Measurements from ENCODE around the gene CXorf66. TPM values are rescaled to one million over a fixed set of nuclear protein-coding genes. Genes with fewer than 3 reads are reported as not detected.
"Not testable (repeated sequence)": the region's sequence is repeated elsewhere in the genome, so short reads cannot be mapped to it uniquely, and the experiment has no call there.

CXorf66 gene
- total RNA-seq, 1 donor from 2014 or later, result not detected

- Mint-ChIP-seq H3K27me3 (ENCODE audit: low read depth) (peaks cover 3% of the 10 kb centered on the region), H3K4me1 (ENCODE audit: low read depth) (peaks cover 6% of the 10 kb centered on the region), H3K27ac (no peak overlapping the region), H3K36me3 (ENCODE audit: low read depth) (no peaks in the 10 kb centered on the region), H3K9me3 (no peaks in the 10 kb centered on the region), H3K4me3 (ENCODE audit: low read depth) (no peak overlapping the region)
- DNase-seq (ENCODE audit: low spot score), result no peak
- intact Hi-C loops (cut with micrococcal nuclease), result no loop called here
These were observed 29.1 kb downstream of the CXorf66 start for GRCh38 chrX:139936259-139936658.

- Mint-ChIP-seq H3K27me3 (ENCODE audit: low read depth) (peaks cover 2% of the 10 kb centered on the region), H3K36me3 (ENCODE audit: low read depth) (peaks cover 12% of the 10 kb centered on the region), H3K4me1 (ENCODE audit: low read depth) (peaks cover 13% of the 10 kb centered on the region), H3K4me3 (ENCODE audit: low read depth) (peak overlapping the region; percentile 79), H3K27ac (peak overlapping the region; percentile 88), H3K9me3 (no peaks in the 10 kb centered on the region)
- intact Hi-C loops (cut with micrococcal nuclease), result loop anchor here (1.0 to 2.0 kb wide), 2 partner anchors 167 to 195 kb away; no protein-coding TSS in a partner anchor
- no peak for DNase-seq (ENCODE audit: low spot score)
These were observed 31.4 kb downstream of the CXorf66 start for GRCh38 chrX:139933904-139934303.

DNA sequence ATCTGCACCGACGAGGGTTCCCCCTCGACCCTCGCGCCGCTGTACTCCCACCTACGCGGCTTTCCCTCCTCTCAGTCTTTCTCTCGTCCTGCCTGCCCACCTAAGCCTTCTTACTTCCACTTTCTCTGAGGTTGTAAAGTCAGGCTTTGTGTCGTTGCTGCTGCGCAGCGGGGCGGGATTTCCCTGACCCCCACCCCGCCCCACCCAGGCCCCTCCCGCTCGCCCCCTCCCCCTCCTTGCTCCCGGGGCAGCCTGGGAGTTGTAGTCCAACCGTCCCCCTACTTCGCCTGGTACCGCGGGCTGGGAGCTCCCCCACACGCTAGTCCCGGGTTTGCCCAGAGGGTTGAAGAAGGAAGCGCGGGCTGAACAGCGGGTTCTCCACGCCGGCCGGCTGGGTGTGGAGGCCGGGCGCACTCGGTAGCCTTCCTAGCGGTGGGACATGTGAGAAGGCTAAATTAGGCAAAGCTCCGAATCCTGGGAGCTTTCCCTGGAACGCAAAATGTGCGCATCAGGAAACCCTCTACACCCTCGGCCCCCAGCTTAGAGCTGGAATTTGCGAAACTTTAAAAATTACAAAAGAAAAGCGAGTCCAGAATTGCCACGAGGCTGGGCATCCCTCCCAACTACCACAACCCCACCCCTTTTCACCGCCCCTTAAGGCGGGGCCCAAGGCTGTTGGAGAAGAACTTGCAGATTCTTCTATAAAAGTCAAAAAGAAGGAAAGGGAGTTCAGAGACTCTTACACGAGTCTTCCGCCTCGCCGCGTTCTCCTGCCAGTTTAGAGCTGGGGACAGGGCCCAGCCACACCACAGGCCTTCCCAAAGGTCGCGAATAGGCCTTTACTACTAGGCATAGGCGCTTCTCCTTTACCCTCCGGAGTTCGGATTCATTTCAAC is 32.2 kb downstream of the CXorf66 start, which contains the start of gene ATP11C:
TSS of gene ATP11C (minus strand) at position 153 of the 896 bp plus-strand sequence. CDS start 1,011 bp downstream, outside the sequence.
- H3K4me1 Mint-ChIP-seq (ENCODE audit: low read depth), result peaks cover 13% of the 10 kb centered on the region
- peaks cover 12% of the 10 kb centered on the region for H3K36me3 Mint-ChIP-seq (ENCODE audit: low read depth)
- peaks cover 2% of the 10 kb centered on the region for H3K27me3 Mint-ChIP-seq (ENCODE audit: low read depth)
- H3K9me3 Mint-ChIP-seq, result no peaks in the 10 kb centered on the region
- peak within 1 kb of the TSS; percentile 88 for H3K27ac Mint-ChIP-seq
- peak within 1 kb of the TSS; percentile 79 for H3K4me3 Mint-ChIP-seq (ENCODE audit: low read depth)
- intact Hi-C loops (cut with micrococcal nuclease), result loop anchor here (1.0 to 2.0 kb wide), 2 partner anchors 166 to 194 kb away; no protein-coding TSS in a partner anchor
- DNase-seq (ENCODE audit: low spot score), result peak; percentile 69

GRCh38 chrX:139932073-139932900 is 33.0 kb downstream of the CXorf66 start:
- Mint-ChIP-seq H3K36me3 (ENCODE audit: low read depth) (peaks cover 12% of the 10 kb centered on the region), H3K9me3 (no peaks in the 10 kb centered on the region), H3K4me1 (ENCODE audit: low read depth) (peaks cover 13% of the 10 kb centered on the region), H3K27me3 (ENCODE audit: low read depth) (peaks cover 2% of the 10 kb centered on the region), H3K4me3 (ENCODE audit: low read depth) (peak overlapping the region; percentile 79), H3K27ac (peak overlapping the region; percentile 88)
- intact Hi-C loops (cut with micrococcal nuclease), result loop anchor here (2.0 kb wide), 1 partner anchor 165 kb away; no protein-coding TSS in a partner anchor
- peak; percentile 14 for DNase-seq (ENCODE audit: low spot score)

DNA sequence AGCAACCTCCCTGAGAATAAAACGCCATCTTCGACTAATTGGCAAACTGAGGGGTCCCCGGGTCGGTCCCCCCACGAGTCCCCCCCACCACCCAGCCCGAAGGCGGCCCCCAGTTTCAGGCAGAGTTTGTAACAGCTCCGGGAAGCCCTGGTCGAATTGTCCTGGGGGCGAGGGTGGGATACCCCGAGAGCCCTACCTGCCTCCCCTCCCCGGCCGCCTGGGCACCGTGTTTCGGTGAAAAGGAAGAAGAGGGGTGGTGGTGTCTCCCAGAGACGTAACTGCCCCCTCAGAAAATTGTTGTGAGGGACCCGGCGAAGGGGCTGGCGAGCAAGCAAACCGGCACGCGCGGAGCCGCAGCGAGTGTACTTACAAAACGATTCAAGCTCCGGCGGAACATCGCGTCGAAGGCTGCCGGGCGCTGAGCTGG is 33.7 kb downstream of the CXorf66 start:
- peaks cover 13% of the 10 kb centered on the region for H3K4me1 Mint-ChIP-seq (ENCODE audit: low read depth)
- H3K27me3 Mint-ChIP-seq (ENCODE audit: low read depth), result peaks cover 2% of the 10 kb centered on the region
- intact Hi-C loops (cut with micrococcal nuclease), result loop anchor here (2.0 kb wide), 2 partner anchors 23 to 165 kb away; no protein-coding TSS in a partner anchor
- peak overlapping the region; percentile 77 for H3K4me3 Mint-ChIP-seq (ENCODE audit: low read depth)
- H3K36me3 Mint-ChIP-seq (ENCODE audit: low read depth), result peaks cover 12% of the 10 kb centered on the region
- no peak for DNase-seq (ENCODE audit: low spot score)
- H3K9me3 Mint-ChIP-seq, result no peaks in the 10 kb centered on the region
- H3K27ac Mint-ChIP-seq, result peak overlapping the region; percentile 68

DNA sequence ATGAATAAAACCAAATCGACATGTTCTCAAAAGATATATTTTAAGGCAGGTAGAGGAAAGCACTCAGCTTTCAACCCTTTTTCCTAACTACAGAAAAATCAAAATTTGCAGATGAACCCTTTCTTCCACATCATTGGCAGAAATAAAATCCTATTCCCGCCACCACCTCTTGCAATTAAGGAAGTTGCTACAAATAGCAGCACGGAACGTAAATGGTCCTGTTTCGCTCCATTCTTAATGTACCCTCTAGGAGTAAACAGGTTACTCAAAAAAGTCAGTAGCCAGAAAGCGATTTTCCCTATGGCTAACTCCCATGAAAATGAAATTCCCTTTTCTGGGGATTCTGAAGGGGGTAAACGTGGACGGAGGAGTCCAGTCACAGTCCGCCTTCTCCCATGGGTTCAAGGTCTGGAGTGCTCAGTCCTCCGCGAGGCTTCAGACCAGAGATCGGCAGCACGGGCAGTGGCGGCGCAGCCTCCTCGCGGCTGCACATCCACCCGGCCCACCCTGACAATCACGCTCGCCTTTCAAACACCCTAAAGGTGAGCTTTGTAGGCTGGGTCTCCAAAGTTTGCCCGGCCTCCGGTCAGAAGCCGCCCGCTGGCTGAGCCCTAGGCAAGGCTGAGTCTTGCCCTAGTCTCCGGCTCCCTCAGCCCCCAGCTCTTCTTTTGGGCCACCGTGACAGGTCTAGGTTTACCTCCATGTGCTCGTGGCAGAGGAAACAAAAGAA is 34.2 kb downstream of the CXorf66 start:
- DNase-seq (ENCODE audit: low spot score), result peak; percentile 8
- Mint-ChIP-seq H3K4me3 (ENCODE audit: low read depth) (peak overlapping the region; percentile 77), H3K9me3 (no peaks in the 10 kb centered on the region), H3K4me1 (ENCODE audit: low read depth) (peaks cover 13% of the 10 kb centered on the region), H3K27me3 (ENCODE audit: low read depth) (peaks cover 2% of the 10 kb centered on the region), H3K27ac (peak overlapping the region; percentile 68), H3K36me3 (ENCODE audit: low read depth) (peaks cover 12% of the 10 kb centered on the region)
- intact Hi-C loops (cut with micrococcal nuclease), result loop anchor here (2.0 kb wide), 1 partner anchor 22 kb away; no protein-coding TSS in a partner anchor

DNA sequence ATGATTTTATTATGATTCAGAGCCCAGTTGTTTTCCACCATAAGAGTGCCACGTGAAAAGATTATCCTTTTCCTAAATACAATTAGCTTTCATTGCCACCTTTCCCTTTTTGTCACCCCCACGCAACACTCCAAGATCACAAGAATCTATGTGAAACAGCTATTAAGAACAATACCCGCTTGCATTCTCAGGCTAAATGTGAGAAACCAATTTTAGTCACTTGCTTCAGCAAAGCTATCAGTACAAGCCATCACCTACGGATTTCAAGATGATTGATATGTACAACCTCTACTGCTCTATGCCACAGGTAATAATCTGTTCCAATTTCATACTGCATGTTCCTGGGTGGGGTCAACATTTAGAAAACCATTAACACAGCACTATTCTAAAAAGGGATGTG is 34.9 kb downstream of the CXorf66 start:
- H3K4me1 Mint-ChIP-seq (ENCODE audit: low read depth), result peaks cover 16% of the 10 kb centered on the region
- H3K4me3 Mint-ChIP-seq (ENCODE audit: low read depth), result peak overlapping the region; percentile 77
- H3K27ac Mint-ChIP-seq, result no peak overlapping the region
- intact Hi-C loops (cut with micrococcal nuclease), result loop anchor here (2.0 kb wide), 1 partner anchor 22 kb away; no protein-coding TSS in a partner anchor
- no peak for DNase-seq (ENCODE audit: low spot score)
- H3K27me3 Mint-ChIP-seq (ENCODE audit: low read depth), result peaks cover 2% of the 10 kb centered on the region
- H3K36me3 Mint-ChIP-seq (ENCODE audit: low read depth), result peaks cover 12% of the 10 kb centered on the region
- no peaks in the 10 kb centered on the region for H3K9me3 Mint-ChIP-seq

DNA sequence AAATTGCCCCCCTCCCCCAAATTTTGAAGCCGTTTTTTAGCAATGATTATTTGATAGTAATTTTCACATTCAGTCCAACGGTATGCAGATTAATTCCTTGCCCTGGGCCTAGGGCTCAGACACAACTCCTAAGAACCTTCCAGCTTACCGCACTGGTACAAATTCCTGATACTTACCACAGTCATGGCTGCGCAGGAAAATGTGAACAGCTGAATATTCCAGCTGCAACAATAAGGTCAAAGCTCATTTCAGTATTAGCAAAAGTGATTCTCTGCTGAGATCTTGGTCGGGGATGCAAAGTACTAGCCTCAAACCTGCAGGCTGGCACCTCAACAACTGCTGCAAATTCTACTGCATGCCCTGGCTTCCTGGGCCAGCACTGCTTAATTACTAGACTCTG is 35.4 kb downstream of the CXorf66 start:
- intact Hi-C loops (cut with micrococcal nuclease), result loop anchor here (2.0 kb wide), 1 partner anchor 21 kb away; no protein-coding TSS in a partner anchor
- Mint-ChIP-seq H3K27ac (no peak overlapping the region), H3K4me1 (ENCODE audit: low read depth) (peaks cover 16% of the 10 kb centered on the region), H3K9me3 (no peaks in the 10 kb centered on the region), H3K27me3 (ENCODE audit: low read depth) (peaks cover 2% of the 10 kb centered on the region), H3K4me3 (ENCODE audit: low read depth) (no peak overlapping the region), H3K36me3 (ENCODE audit: low read depth) (peaks cover 12% of the 10 kb centered on the region)
- DNase-seq (ENCODE audit: low spot score), result no peak

GRCh38 chrX:139924696-139925095 is 40.6 kb downstream of the CXorf66 start:
- Mint-ChIP-seq H3K4me3 (ENCODE audit: low read depth) (no peak overlapping the region), H3K4me1 (ENCODE audit: low read depth) (peaks cover 22% of the 10 kb centered on the region), H3K27ac (no peak overlapping the region), H3K36me3 (ENCODE audit: low read depth) (peaks cover 13% of the 10 kb centered on the region), H3K9me3 (no peaks in the 10 kb centered on the region), H3K27me3 (ENCODE audit: low read depth) (no peaks in the 10 kb centered on the region)
- intact Hi-C loops (cut with micrococcal nuclease), result no loop called here
- DNase-seq (ENCODE audit: low spot score), result no peak

DNA sequence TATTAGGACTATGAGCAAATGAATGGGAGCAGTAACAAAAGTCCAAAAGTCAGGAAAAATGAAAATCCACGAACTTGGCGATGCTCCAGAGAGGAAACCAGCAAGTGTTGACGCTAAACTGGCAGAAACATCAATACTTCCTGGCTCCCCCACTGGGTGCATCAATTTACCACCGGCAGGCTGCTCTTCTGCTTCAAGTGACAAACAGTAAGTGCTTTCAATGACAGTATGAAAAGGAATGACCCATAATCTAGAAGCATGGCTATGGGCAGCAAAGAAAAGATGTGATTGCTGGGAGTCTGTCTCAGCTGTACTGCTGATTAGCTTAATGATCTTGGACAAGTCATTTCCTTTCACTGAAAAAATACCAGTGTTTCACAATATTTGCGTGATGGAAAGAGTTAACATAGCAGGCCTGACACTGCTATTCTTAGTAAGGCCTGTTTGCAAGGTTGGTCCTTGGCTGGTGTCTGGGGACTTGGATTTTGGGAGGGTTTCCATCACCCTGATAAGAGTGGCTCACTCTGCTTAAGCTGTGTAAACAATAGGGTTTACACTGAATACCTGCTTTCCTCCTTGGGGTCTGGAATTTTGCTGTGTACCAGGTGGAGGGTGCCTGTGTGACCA is 41.1 kb downstream of the CXorf66 start:
- H3K4me1 Mint-ChIP-seq (ENCODE audit: low read depth), result peaks cover 22% of the 10 kb centered on the region
- DNase-seq (ENCODE audit: low spot score), result no peak
- H3K27me3 Mint-ChIP-seq (ENCODE audit: low read depth), result no peaks in the 10 kb centered on the region
- H3K9me3 Mint-ChIP-seq, result no peaks in the 10 kb centered on the region
- intact Hi-C loops (cut with micrococcal nuclease), result no loop called here
- no peak overlapping the region for H3K27ac Mint-ChIP-seq
- no peak overlapping the region for H3K4me3 Mint-ChIP-seq (ENCODE audit: low read depth)
- H3K36me3 Mint-ChIP-seq (ENCODE audit: low read depth), result peaks cover 10% of the 10 kb centered on the region

DNA sequence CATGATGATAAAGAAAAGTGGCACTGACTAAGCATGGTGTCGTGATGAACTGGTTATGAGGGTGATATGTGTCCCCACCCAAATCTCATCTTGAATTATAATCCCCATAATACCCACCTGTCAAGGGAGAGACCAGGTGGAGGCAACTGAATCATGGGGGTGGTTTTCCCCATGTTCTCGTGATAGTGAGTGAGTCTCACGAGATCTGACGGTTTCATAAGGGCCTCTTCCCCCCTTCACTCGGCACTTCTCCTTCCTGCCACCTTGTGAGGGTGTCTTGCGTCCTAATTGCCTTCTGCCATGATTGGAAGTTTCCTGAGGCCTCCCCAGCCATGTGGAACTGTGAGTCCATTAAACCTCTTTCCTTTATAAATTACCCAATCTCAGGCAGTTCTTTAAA is 44.2 kb downstream of the CXorf66 start:
- intact Hi-C loops (cut with micrococcal nuclease); H3K27me3 Mint-ChIP-seq (ENCODE audit: low read depth); H3K4me3 Mint-ChIP-seq (ENCODE audit: low read depth); H3K36me3 Mint-ChIP-seq (ENCODE audit: low read depth); H3K27ac Mint-ChIP-seq; DNase-seq (ENCODE audit: low spot score); H3K9me3 Mint-ChIP-seq: not testable (repeated sequence)
- peaks cover 21% of the 10 kb centered on the region for H3K4me1 Mint-ChIP-seq (ENCODE audit: low read depth)

Data from activated T-helper 2 cell treated with anti-CD3 and anti-CD28 coated beads, Interferon-gamma antibody, Interleukin-2, Interleukin-4, amounts not matched to agents 10 μg/mL and 5 μg/mL and 100 μg/mL, durations not matched to agents 14 hours and 24 hours and 36 hours (primary cell).